Neural cell (in vitro differentiated cells): ENCODE measurements around the gene TSHR.

Source experiments
- CTCF ChIP-seq: fragments of 450-650 bp; IDR thresholded peaks from 2 replicates; pipeline ENCODE4 v1.5.1; 2014; ENCODE audit warnings: antibody characterized with exemption, mild to moderate bottlenecking, moderate library complexity; ENCODE audit not compliant: poor library complexity, severe bottlenecking
- EP300 ChIP-seq: fragments of 450-650 bp; conservative IDR thresholded peaks from 2 replicates; pipeline ENCODE4 v1.6.1; 2014; ENCODE audit warnings: antibody characterized with exemption, mild to moderate bottlenecking, moderate library complexity; ENCODE audit not compliant: poor library complexity, severe bottlenecking
- EZH2 ChIP-seq: fragments of 200-600, 300-800 bp; shearing (Covaris generic), sonication (generic); IDR thresholded peaks from 2 replicates; pipeline ENCODE4 v1.6.1; 2014; ENCODE audit warnings: antibody characterized with exemption, low read length, borderline replicate concordance, mild to moderate bottlenecking; ENCODE audit not compliant: insufficient read depth, poor library complexity, severe bottlenecking
- POLR2AphosphoS5 ChIP-seq: IDR thresholded peaks from 2 replicates; pipeline ENCODE4 v1.6.1; 2012
- RAD21 ChIP-seq: fragments of 450-650 bp; conservative IDR thresholded peaks from 2 replicates; pipeline ENCODE4 v1.6.1; 2014; ENCODE audit warnings: antibody characterized with exemption, mild to moderate bottlenecking, moderate library complexity
- SMC3 ChIP-seq: fragments of 450-650 bp; conservative IDR thresholded peaks from 2 replicates; pipeline ENCODE4 v1.6.1; 2014; ENCODE audit warnings: antibody characterized with exemption, mild to moderate bottlenecking, moderate library complexity; ENCODE audit not compliant: poor library complexity

GRCh38 chr14:80944861-80945617 is 10.4 kb upstream of the TSHR start:
- no peak for TF ChIP-seq CTCF
- TF ChIP-seq SMC3, result no peak
- no peak for TF ChIP-seq RAD21
- TF ChIP-seq EZH2, result no peak
- TF ChIP-seq POLR2AphosphoS5, result no peak
- TF ChIP-seq EP300, result no peak
